ENCODE results near the gene TPSD1. TPM values are rescaled to one million over a fixed set of nuclear protein-coding genes. Genes with fewer than 3 reads are reported as not detected.
A peak's percentile ranks its signal among the peaks of the same experiment; 100 is the strongest.
"Not testable (repeated sequence)": the region's sequence is repeated elsewhere in the genome, so short reads cannot be mapped to it uniquely, and the experiment has no call there.

The TPSD1 gene
- total RNA-seq, 3 donors from 2014 or later: 0.35 to 4.3 (median 0.58) TPM

DNA sequence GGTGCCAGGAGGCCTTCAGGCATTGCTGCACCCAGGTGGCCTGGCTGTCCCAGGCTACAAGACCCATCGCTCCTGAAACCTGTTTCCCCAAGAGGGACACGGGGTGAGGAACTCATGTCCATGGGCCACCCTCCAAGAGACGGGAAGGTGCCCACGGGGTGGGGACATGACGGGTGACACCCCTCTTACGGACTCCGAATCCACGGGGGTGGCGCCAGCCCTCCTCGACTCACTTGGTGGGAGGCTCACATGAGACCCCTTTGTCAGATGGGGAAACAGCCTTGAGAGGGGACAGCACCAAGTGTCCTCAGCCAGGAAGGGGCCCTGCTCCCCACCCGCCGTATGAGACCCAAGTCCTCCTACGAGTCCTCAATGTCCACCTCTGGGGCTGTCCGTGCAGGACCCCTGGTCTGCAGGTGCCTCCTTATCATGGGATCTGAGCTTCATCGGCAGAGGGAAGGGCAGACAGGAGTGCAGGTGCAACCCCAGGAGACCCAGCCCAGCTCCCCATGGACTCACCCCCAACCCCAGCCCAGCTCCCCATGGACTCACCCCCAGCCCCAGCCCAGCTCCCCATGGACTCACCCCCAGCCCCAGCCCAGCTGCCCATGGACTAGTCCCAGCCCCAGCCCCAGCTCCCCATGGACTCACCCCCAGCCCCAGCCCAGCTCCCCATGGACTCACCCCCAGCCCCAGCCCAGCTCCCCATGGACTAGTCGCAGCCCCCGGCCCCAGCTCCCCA is 25.2 kb upstream of the TPSD1 start:
- ATAC-seq: not testable (repeated sequence)

DNA sequence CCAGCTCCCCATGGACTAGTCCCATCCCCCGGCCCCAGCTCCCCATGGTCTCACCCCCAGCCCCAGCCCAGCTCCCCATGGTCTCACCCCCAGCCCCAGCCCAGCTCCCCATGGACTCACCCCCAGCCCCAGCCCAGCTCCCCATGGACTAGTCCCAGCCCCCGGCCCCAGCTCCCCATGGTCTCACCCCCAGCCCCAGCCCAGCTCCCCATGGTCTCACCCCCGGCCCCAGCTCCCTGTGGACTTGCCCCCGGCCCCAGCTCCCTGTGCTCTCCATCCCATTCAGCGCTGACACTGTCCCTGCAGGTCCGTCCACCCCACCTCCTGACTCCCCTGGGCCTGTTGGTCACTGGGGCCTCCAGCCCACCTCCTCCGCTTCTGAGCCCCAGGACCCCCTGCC is 24.6 kb upstream of the TPSD1 start:
- H3K9me3 ChIP-seq; ATAC-seq; intact Hi-C loops (cut with DNase I, micrococcal nuclease); H3K36me3 ChIP-seq (ENCODE audit: low read depth); H3K4me1 ChIP-seq (ENCODE audit: low read depth); H3K4me3 ChIP-seq: not testable (repeated sequence)
- DNase-seq: peak in 1 of 3 donors; percentile 30

More for the DNA sequence above, 25.2 kb upstream of the TPSD1 start:
- H3K9me3 ChIP-seq; H3K36me3 ChIP-seq (ENCODE audit: low read depth); intact Hi-C loops (cut with DNase I, micrococcal nuclease); H3K4me3 ChIP-seq; H3K4me1 ChIP-seq (ENCODE audit: low read depth): not testable (repeated sequence)
- DNase-seq: peak in 1 of 3 donors; percentile 29

DNA sequence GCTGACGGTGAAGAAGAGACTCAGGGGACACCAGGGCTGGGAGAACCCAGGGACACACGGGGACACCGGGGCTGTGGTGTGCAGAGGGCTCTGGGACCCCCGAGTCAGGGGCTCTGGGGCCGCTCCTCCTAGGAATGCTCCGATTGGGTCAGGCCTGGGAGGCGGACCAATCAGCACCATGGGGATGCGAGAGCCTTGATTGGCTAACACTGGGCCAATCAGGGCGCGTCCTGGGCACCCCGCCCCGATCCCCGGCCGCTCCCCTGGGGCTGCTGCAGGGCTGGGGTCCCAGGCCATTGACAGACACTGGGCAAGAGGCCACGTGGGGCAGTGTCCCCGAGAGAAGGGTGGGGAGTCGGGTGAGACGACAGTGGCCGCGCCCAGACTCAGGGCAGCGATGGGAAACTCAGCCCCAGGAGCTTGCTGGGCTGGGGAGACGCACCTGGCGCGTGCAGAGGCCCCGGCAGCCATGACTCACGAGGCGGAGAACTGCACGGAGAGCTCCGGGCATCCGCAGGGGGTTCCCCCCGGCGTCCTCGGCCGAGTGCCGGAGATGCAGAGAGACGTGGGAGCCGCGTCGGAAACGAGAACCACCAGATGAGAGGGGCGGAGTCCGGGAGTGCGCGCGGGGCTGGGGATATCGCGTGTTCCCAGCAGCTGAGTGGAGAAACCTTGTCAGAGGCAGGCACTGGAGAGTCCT is 23.7 kb upstream of the TPSD1 start:
- H3K9me3 ChIP-seq; H3K36me3 ChIP-seq (ENCODE audit: low read depth); ATAC-seq; DNase-seq; intact Hi-C loops (cut with DNase I, micrococcal nuclease); H3K4me1 ChIP-seq (ENCODE audit: low read depth); H3K4me3 ChIP-seq: not testable (repeated sequence)

DNA sequence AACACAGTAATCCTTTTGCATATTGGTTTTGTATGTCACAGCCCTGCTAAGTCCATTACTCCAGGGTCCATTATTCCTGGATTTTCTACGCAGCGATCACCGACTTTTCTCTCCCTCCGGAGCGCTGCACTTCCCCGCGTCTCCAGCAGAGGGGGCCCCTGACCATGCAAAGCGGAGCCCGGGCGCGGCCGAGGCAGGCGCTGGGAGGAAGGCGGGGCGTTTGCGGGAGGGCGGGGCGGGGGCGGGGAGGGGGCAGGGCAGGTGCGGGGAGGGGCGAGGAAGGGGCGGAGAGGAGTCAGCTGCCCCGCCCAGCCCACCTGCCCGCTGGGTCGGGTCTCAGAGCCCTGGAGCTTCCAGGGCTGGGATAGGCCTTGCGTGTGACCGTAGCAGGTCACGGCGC is 19.2 kb upstream of the TPSD1 start:
- peak; percentile 91 for ATAC-seq
- H3K36me3 ChIP-seq (ENCODE audit: low read depth); H3K4me3 ChIP-seq; H3K9me3 ChIP-seq; H3K4me1 ChIP-seq (ENCODE audit: low read depth); DNase-seq; intact Hi-C loops (cut with DNase I, micrococcal nuclease): not testable (repeated sequence)

DNA sequence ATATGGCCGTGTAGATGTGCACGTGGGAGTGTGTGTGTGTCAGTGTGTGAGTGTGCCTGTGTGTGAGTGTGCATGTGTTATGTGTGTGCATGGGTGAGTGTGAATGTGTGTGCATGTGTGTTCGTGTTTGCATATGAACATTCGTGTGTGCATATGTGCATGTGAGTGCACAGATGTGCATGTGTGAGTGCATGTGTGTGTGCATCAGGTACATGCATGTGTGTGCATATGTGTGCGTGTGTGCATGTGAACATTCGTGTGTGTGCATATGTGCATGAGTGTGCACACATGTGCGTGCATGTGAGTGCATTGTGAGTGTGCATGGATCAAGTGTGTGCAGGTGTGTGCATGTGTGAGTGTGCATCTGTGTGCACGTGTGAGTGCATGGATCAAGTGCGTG is 17.9 kb upstream of the TPSD1 start:
- intact Hi-C loops (cut with DNase I, micrococcal nuclease): no loop called here
- ATAC-seq: no peak

DNA sequence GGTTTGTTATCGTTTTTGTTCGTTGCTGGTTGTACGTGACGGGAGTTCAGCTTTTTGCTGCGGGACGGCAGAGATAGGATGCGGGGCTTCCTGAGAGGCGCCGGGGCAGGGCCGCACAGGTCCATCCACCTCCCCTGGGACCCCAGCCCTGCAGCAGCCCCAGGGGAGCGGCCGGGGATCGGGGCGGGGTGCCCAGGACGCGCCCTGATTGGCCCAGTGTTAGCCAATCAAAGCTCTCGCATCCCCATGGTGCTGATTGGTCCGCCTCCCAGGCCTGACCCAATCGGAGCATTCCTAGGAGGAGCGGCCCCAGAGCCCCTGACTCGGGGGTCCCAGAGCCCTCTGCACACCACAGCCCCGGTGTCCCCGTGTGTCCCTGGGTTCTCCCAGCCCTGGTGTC is 17.0 kb upstream of the TPSD1 start:
- H3K4me1 ChIP-seq (ENCODE audit: low read depth); ATAC-seq; H3K9me3 ChIP-seq; intact Hi-C loops (cut with DNase I, micrococcal nuclease); DNase-seq; H3K36me3 ChIP-seq (ENCODE audit: low read depth); H3K4me3 ChIP-seq: not testable (repeated sequence)

More for the DNA sequence above, 17.9 kb upstream of the TPSD1 start:
- H3K9me3 ChIP-seq: no peaks in the 10 kb centered on the region
- H3K36me3 ChIP-seq (ENCODE audit: low read depth): no peaks in the 10 kb centered on the region
- peak in 1 of 3 donors; percentile 8 for DNase-seq
- H3K4me1 ChIP-seq (ENCODE audit: low read depth): no peaks in the 10 kb centered on the region
- H3K4me3 ChIP-seq: no peak overlapping the region
- TF ChIP-seq, protein P1, sequence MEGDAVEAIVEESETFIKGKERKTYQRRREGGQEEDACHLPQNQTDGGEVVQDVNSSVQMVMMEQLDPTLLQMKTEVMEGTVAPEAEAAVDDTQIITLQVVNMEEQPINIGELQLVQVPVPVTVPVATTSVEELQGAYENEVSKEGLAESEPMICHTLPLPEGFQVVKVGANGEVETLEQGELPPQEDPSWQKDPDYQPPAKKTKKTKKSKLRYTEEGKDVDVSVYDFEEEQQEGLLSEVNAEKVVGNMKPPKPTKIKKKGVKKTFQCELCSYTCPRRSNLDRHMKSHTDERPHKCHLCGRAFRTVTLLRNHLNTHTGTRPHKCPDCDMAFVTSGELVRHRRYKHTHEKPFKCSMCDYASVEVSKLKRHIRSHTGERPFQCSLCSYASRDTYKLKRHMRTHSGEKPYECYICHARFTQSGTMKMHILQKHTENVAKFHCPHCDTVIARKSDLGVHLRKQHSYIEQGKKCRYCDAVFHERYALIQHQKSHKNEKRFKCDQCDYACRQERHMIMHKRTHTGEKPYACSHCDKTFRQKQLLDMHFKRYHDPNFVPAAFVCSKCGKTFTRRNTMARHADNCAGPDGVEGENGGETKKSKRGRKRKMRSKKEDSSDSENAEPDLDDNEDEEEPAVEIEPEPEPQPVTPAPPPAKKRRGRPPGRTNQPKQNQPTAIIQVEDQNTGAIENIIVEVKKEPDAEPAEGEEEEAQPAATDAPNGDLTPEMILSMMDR (IDR thresholded peaks at IDR 0.05): no peak

DNA sequence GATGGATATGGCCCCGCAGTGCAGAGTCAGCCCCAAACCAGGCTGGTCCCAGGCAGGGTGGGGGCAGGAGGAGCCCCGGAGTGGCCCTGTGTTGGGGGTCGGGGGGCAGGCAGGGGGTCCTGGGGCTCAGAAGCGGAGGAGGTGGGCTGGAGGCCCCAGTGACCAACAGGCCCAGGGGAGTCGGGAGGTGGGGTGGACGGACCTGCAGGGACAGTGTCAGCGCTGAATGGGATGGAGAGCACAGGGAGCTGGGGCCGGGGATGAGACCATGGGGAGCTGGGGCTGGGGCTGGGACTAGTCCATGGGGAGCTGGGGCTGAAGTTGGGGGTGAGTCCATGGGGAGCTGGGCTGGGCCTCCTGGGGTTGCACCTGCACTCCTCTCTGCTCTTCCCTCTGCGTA is 16.3 kb upstream of the TPSD1 start:
- H3K36me3 ChIP-seq (ENCODE audit: low read depth); H3K4me1 ChIP-seq (ENCODE audit: low read depth); H3K9me3 ChIP-seq; H3K4me3 ChIP-seq; ATAC-seq; intact Hi-C loops (cut with DNase I, micrococcal nuclease): not testable (repeated sequence)
- DNase-seq: peak in 1 of 3 donors; percentile 38

DNA sequence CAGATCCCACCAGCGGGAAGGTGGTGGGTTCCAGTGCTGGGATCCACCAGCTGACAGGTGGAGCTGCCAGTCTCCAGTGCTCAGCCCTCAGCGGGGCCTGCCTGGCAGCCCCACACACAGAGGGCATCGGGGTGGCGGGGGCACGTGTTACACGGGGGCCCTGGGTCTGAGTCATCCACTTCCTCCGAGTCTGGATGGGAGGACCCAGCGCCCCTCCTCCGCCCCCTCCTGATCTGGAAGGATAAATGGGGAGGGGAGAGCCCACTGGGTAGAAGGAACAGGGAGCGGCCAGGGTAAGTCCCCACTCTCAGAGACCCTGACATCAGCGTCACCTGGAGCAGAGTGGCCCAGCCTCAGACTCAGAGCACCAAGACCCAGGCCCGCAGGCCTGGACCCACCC is 15.4 kb upstream of the TPSD1 start, which contains the start of gene TPSAB1:
TPSAB1 (plus strand) TSS at position 270 of the 400 bp plus-strand sequence. CDS start 234 bp downstream, outside the sequence.
- intact Hi-C loops (cut with DNase I, micrococcal nuclease); H3K9me3 ChIP-seq; ATAC-seq; H3K36me3 ChIP-seq (ENCODE audit: low read depth); H3K4me1 ChIP-seq (ENCODE audit: low read depth); H3K4me3 ChIP-seq: not testable (repeated sequence)
- peak in 1 of 3 donors; percentile 53 for DNase-seq

DNA sequence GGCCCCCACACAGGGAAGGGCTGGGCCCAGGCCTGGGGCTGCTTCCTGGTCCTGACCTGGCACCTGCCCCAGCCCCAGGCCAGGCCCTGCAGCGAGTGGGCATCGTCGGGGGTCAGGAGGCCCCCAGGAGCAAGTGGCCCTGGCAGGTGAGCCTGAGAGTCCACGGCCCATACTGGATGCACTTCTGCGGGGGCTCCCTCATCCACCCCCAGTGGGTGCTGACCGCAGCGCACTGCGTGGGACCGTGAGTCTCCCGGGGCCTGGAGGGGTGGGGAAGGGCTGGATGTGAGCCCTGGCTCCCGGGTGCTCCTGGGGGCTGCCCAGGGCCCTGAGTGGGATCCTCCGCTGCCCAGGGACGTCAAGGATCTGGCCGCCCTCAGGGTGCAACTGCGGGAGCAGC is 14.8 kb upstream of the TPSD1 start:
- H3K4me3 ChIP-seq; DNase-seq; H3K9me3 ChIP-seq; H3K4me1 ChIP-seq (ENCODE audit: low read depth); ATAC-seq; H3K36me3 ChIP-seq (ENCODE audit: low read depth); intact Hi-C loops (cut with DNase I, micrococcal nuclease): not testable (repeated sequence)

DNA sequence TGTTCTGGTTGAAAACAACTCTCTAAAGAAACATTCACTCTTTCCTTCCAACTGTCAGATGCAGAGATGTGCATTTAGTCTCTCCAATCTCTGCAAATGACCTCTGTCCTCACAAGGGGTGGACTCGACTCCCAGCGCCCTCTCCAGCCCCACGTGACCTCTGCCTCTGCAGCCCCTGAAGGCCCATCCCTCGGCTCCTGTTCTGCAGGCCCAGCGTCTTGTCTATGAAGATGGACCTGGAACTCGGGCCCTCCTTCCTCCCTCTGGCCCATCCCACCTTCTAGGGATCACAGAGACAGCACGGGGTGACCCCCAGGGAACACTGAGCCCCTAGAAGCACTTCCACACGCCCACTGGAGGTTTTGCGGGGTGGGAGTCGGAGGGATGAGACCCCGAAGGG is 12.5 kb upstream of the TPSD1 start:
- DNase-seq; H3K4me3 ChIP-seq; intact Hi-C loops (cut with DNase I, micrococcal nuclease): not testable (repeated sequence)

DNA sequence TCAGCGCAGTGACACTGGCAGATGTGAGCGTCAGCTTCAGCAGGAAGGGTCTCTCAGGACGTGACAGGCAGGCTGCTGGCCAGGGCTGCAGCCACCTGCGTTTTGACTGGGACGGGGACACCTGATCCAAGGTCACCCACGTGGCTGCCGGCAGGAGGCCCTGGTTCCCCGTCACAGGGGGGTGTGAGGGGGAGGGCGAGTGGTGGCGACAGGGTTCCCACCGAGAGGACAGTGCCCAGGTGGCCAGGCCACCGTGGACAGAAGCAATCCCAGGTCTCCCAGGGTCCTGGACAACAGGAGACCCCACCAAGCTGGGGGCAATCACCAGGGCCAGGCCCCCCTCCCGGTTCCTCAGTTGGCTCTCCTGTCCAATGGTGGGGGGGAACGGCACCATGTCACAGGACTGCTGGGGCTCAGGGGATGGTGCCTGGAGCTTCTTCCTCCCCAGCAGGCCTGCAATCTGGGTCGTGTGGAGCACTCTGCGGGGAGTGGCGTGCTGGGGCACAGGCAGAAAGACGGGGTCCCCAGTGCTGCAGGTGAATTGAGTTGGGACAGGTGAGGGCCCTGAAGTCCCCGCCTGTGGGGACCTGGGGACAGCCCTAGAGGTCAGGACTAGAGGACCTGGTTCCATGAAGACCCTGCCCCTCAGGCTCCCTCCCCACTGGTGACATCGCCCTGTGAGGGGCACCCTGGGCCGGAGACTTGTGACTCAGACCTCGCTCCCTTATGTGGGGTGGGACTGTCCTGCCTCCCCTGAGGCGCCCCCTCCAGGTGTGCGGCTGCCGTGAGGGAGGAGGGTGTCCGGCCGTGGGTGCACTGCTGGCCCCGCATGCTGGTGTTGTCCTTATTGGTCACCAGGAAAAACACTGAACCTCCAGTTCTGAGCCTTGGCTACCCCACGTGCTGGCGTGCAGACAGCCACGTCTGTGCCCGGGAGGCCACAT is 11.7 kb upstream of the TPSD1 start:
- H3K4me1 ChIP-seq (ENCODE audit: low read depth); H3K4me3 ChIP-seq; H3K36me3 ChIP-seq (ENCODE audit: low read depth); ATAC-seq; intact Hi-C loops (cut with DNase I, micrococcal nuclease); H3K9me3 ChIP-seq: not testable (repeated sequence)
- peak in 1 of 3 donors; percentile 30 for DNase-seq

More for the DNA sequence above, 12.5 kb upstream of the TPSD1 start:
- not testable (repeated sequence) for ATAC-seq; H3K36me3 ChIP-seq (ENCODE audit: low read depth); H3K4me1 ChIP-seq (ENCODE audit: low read depth); H3K9me3 ChIP-seq

Data from mucosa of descending colon (tissue), 3 donors.